GM12878 (cell line): ENCODE results near the gene SLC5A7. TPM values are rescaled to one million over a fixed set of nuclear protein-coding genes. Genes with fewer than 3 reads are reported as not detected.

Source experiments
- ATAC-seq: fragments of 200-7000 bp; cut with Tn5 transposase; 3 replicates; pipeline ENCODE4 v1.9.1; 2020; ENCODE audit warnings: mild to moderate bottlenecking, moderate library complexity
- BruUV-seq: library from RNA; stranded (reverse); fragments of 400-500 nt; replicated peaks from 2 replicates; lab custom pipeline; 2021; lab: Mats Ljungman, UMichigan
- CTCF ChIA-PET: fragments of 300-600 bp; sonication (Branson Sonifier 250); formaldehyde crosslinking; extraction: SDS; loops from one replicate; lab custom pipeline; 2021; ENCODE audit warnings: inconsistent platforms; lab: Yijun Ruan, JAX
- POLR2A ChIA-PET: fragments of 350-600 bp; formaldehyde crosslinking; extraction: SDS; loops from one replicate; lab custom pipeline; 2021; ENCODE audit warnings: inconsistent platforms; lab: Charles Lee
- RAD21 ChIA-PET: fragments of 300-600 bp; sonication (Branson Sonifier 250); formaldehyde crosslinking; loops from one replicate; lab custom pipeline; 2023; ENCODE audit warnings: antibody characterized with exemption; ENCODE audit not compliant: unreplicated experiment; lab: Charles Lee
- SMC1A ChIA-PET: fragments of 300-600 bp; sonication (Branson Sonifier 250); formaldehyde crosslinking; loops from one replicate; lab custom pipeline; 2023; ENCODE audit not compliant: unreplicated experiment, uncharacterized antibody; lab: Charles Lee
- DNase-seq: peaks from one replicate; pipeline ENCODE4 v3.0.0-alpha.2; 2011; ENCODE audit warnings: low read depth, low spot score
- FAIRE-seq: peaks from 3 replicates; lab custom pipeline; 2011; peaks lifted over from hg19 to GRCh38; lab: Jason Lieb, UNC
- H2AFZ ChIP-seq: 2 replicates; pipeline ENCODE4 v1.6.0; 2011; ENCODE audit warnings: low read depth, low read length, control low read depth; ENCODE audit not compliant: control insufficient read depth
- H3K27ac ChIP-seq: 2 replicates; pipeline ENCODE4 v1.5.1; 2011; ENCODE audit warnings: control low read depth; ENCODE audit not compliant: control insufficient read depth, insufficient read depth
- H3K27me3 ChIP-seq, 2 experiments: replicated peaks in 1 of 2; 2 replicates each; pipeline versions ENCODE4 v1.6.0 to v1.6.1; 2011; ENCODE audit warnings: low read length in 1 of 2; ENCODE audit not compliant: control insufficient read depth in 2 of 2, insufficient read depth in 2 of 2
- H3K36me3 ChIP-seq, 2 experiments: 2 replicates each; pipeline ENCODE4 v1.5.1; 2011; ENCODE audit warnings: low read length in 1 of 2; ENCODE audit not compliant: control insufficient read depth in 2 of 2, insufficient read depth in 2 of 2
- H3K4me1 ChIP-seq: 2 replicates; pipeline ENCODE4 v1.6.1; 2011; ENCODE audit warnings: mild to moderate bottlenecking, low read length, moderate library complexity, mixed read lengths; ENCODE audit not compliant: control insufficient read depth, insufficient read depth
- H3K4me2 ChIP-seq: 2 replicates; pipeline ENCODE4 v1.6.0; 2011; ENCODE audit warnings: control low read depth; ENCODE audit not compliant: control insufficient read depth, insufficient read depth
- H3K4me3 ChIP-seq: fragments of 200-600 bp; sonication (generic); 2 replicates; pipeline ENCODE4 v1.5.1; 2016
- H3K79me2 ChIP-seq: 2 replicates; pipeline ENCODE4 v1.6.0; 2011; ENCODE audit warnings: low read length; ENCODE audit not compliant: control insufficient read depth, insufficient read depth
- H3K9ac ChIP-seq: 2 replicates; pipeline ENCODE4 v1.8.0; 2011; ENCODE audit warnings: low read length, control low read depth, mixed read lengths; ENCODE audit not compliant: control insufficient read depth, insufficient read depth
- H3K9me3 ChIP-seq: replicated peaks from 3 replicates; pipeline ENCODE4 v1.5.1; 2011; ENCODE audit warnings: mild to moderate bottlenecking, low read length; ENCODE audit not compliant: control insufficient read depth, insufficient read depth
- H4K20me1 ChIP-seq: 2 replicates; pipeline ENCODE4 v1.6.0; 2011; ENCODE audit not compliant: control insufficient read depth, insufficient read depth
- BRCA1 ChIP-seq: IDR thresholded peaks from 2 replicates; pipeline ENCODE4 v1.6.1; 2011; ENCODE audit warnings: low read depth, low read length, improper control_type of control experiment
- CHD4 ChIP-seq: fragments of 200-600 bp; sonication (generic); IDR thresholded peaks from 2 replicates; pipeline ENCODE4 v1.6.1; 2016; ENCODE audit warnings: mild to moderate bottlenecking
- GABPA ChIP-seq: IDR thresholded peaks from 2 replicates; pipeline ENCODE4 v1.6.1; 2014; ENCODE audit warnings: antibody characterized with exemption, low read depth, mild to moderate bottlenecking, inconsistent platforms
- MXI1 ChIP-seq: fragments of 150-350 bp; IDR thresholded peaks from 2 replicates; pipeline ENCODE4 v1.6.1; 2011; ENCODE audit warnings: low read depth, mild to moderate bottlenecking, inconsistent platforms, low read length, improper control_type of control experiment
- NFIC ChIP-seq: IDR thresholded peaks from 2 replicates; pipeline ENCODE4 v1.6.1; 2012; ENCODE audit warnings: low read depth, mild to moderate bottlenecking, inconsistent platforms, low read length, moderate library complexity
- NR2C1 ChIP-seq: fragments of 450-650 bp; IDR thresholded peaks from 2 replicates; pipeline ENCODE4 v1.6.1; 2017; ENCODE audit warnings: antibody characterized with exemption, mild to moderate bottlenecking, moderate library complexity
- WGBS: methylation state at CpG from one replicate; pipeline ENCODE4 v1.1.6; 2016; ENCODE audit warnings: low lambda C conversion rate; ENCODE audit not compliant: insufficient replicate concordance, insufficient coverage; ENCODE audit errors: missing lambda C conversion rate; 5-methylcytosine and 5-hydroxymethylcytosine counted together
- in situ Hi-C: fragments of 300-500 bp; cut with MboI; formaldehyde crosslinking; loops from 9 replicates; pipeline ENCODE4 v1.14.3; 2018; ENCODE audit warnings: mixed read lengths
- intact Hi-C: fragments of 100-400 bp; cut with micrococcal nuclease; formaldehyde crosslinking; loops from one replicate; pipeline ENCODE4 v1.14.2; 2022; ENCODE audit not compliant: unreplicated experiment
- polyA plus RNA-seq, 11 experiments: library from polyadenylated mRNA; depleted of rRNA in 4 of 11; unstranded in 6 of 11; stranded (reverse) in 5 of 11; fragments of >200 nt; fragmentation: Nextera tagmentation in 4 of 11; fragmentation: Illumina TruSeq in 1 of 11; extraction: Ambion mirVana in 4 of 11; extraction: Trizol in 1 of 11; gene quantifications; 1 replicate in 1 of 11; 2 replicates in 10 of 11; pipeline versions ENCODE4 v1.2.1 to v1.2.3, GENCODE V29; 2011 to 2016; ENCODE audit warnings: inconsistent platforms in 2 of 11, missing spikeins in 2 of 11, low read depth in 1 of 11
- total RNA-seq, 4 experiments: library from RNA; depleted of rRNA in 3 of 4; stranded (reverse); fragments of >200 nt in 3 of 4; fragmentation: Illumina TruSeq in 1 of 4; extraction: Trizol in 1 of 4; gene quantifications; 2 replicates each; pipeline versions ENCODE4 v1.2.1 to v1.2.3, GENCODE V29; 2013 to 2021
- TF ChIP-seq, protein P1 (sequence below): IDR thresholded peaks from 2 replicates; pipeline ENCODE4 v1.6.1; 2011; ENCODE audit warnings: low read depth, low read length, improper control_type of control experiment, borderline replicate concordance

SLC5A7 gene
- total and polyA plus RNA-seq, 10 of the 15 experiments (the other 5 are each of a cell fraction or from before 2014, with no cell fraction given) = not detected

- TF ChIP-seq, protein P1, sequence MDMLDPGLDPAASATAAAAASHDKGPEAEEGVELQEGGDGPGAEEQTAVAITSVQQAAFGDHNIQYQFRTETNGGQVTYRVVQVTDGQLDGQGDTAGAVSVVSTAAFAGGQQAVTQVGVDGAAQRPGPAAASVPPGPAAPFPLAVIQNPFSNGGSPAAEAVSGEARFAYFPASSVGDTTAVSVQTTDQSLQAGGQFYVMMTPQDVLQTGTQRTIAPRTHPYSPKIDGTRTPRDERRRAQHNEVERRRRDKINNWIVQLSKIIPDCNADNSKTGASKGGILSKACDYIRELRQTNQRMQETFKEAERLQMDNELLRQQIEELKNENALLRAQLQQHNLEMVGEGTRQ = no peak
- no peak for TF ChIP-seq MXI1
- TF ChIP-seq NFIC = no peak
- no peak for TF ChIP-seq CHD4
- TF ChIP-seq GABPA = no peak
- TF ChIP-seq BRCA1 = no peak
Observed at GRCh38 chr2:107984707-107985106, 1.6 kb upstream of the SLC5A7 start (continued).

DNA sequence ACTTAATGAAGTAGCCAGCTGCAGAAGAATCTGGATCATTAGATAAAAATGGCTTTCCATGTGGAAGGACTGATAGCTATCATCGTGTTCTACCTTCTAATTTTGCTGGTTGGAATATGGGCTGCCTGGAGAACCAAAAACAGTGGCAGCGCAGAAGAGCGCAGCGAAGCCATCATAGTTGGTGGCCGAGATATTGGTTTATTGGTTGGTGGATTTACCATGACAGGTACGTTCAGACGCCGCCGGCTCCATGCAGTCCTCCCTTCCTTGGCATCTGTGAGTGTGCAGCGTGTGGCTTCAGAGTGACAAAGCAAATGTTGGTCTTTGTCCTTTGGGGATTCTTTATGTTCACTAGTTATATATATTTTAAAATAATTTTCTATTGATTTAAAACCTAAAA, 1.8 kb downstream of the SLC5A7 start:
- Histone ChIP-seq H3K4me1 (no peaks in the 10 kb centered on the region), H2AFZ (no peak overlapping the region), H3K27me3 (no peaks in the 10 kb centered on the region), H3K9ac (no peak overlapping the region), H4K20me1 (no peaks in the 10 kb centered on the region), H3K4me2 (no peak overlapping the region), H3K36me3 (no peaks in the 10 kb centered on the region), H3K4me3 (no peak overlapping the region), H3K27ac (no peak overlapping the region), H3K79me2 (no peaks in the 10 kb centered on the region), H3K9me3 (no peaks in the 10 kb centered on the region)
- intact Hi-C loops = no loop called here
- FAIRE-seq (no peak), DNase-seq (no peak), ATAC-seq (no peak)
- ChIA-PET POLR2A (no interaction called here), CTCF (no interaction called here), RAD21 (no interaction called here), SMC1A (no interaction called here)
- WGBS = 37% methylated on average over 10 of the region's 10 CpGs
- no peak for TF ChIP-seq NR2C1
- in situ Hi-C loops = no loop called here
- BruUV-seq = no TSS peak
